ENCODE results near the gene TMEM234.

The TMEM234 gene

GRCh38 chr1:32223683-32224082, 1.5 kb upstream of the TMEM234 start:
- TF ChIP-seq CTCF (IDR thresholded peaks at IDR 0.05; ENCODE audit: low read depth, low read length), result no peak
- peak in 1 of 2 donors; percentile 43 for DNase-seq (ENCODE audit: low read depth in 2 of 2)
- no peak overlapping the region for H3K4me3 ChIP-seq (replicated peaks in 1 of 2; ENCODE audit: low read depth in 2 of 2, low read length in 2 of 2)

- no peak for DNase-seq (ENCODE audit: low read depth in 2 of 2)
- TF ChIP-seq CTCF (IDR thresholded peaks at IDR 0.05; ENCODE audit: low read depth, low read length), result no peak
- H3K4me3 ChIP-seq (replicated peaks in 1 of 2; ENCODE audit: low read depth in 2 of 2, low read length in 2 of 2), result peak overlapping the region; percentile 61 to 90
Measured at GRCh38 chr1:32221581-32221979, 573 bp downstream of the TMEM234 start.

GRCh38 chr1:32220746-32221580, 1.2 kb downstream of the TMEM234 start:
- H3K4me3 ChIP-seq (replicated peaks in 1 of 2; ENCODE audit: low read depth in 2 of 2, low read length in 2 of 2), result peak overlapping the region; percentile 61 to 90
- TF ChIP-seq CTCF (IDR thresholded peaks at IDR 0.05; ENCODE audit: low read depth, low read length), result no peak
- no peak for DNase-seq (ENCODE audit: low read depth in 2 of 2)

- H3K4me3 ChIP-seq (replicated peaks in 1 of 2; ENCODE audit: low read depth in 2 of 2, low read length in 2 of 2), result no peak overlapping the region
- no peak for TF ChIP-seq CTCF (IDR thresholded peaks at IDR 0.05; ENCODE audit: low read depth, low read length)
- no peak for DNase-seq (ENCODE audit: low read depth in 2 of 2)
Measured at GRCh38 chr1:32219022-32219421, 3.1 kb downstream of the TMEM234 start.

- TF ChIP-seq CTCF (IDR thresholded peaks at IDR 0.05; ENCODE audit: low read depth, low read length), result no peak
- DNase-seq (ENCODE audit: low read depth in 2 of 2), result no peak
- H3K4me3 ChIP-seq (replicated peaks in 1 of 2; ENCODE audit: low read depth in 2 of 2, low read length in 2 of 2), result no peak overlapping the region
Measured at GRCh38 chr1:32216566-32216965, 5.6 kb downstream of the TMEM234 start.

- peak; percentile 76 to 79 for DNase-seq (ENCODE audit: low read depth in 2 of 2)
- no peak overlapping the region for H3K4me3 ChIP-seq (replicated peaks in 1 of 2; ENCODE audit: low read depth in 2 of 2, low read length in 2 of 2)
- peak; percentile 89 for TF ChIP-seq CTCF (IDR thresholded peaks at IDR 0.05; ENCODE audit: low read depth, low read length)
Measured at GRCh38 chr1:32215629-32216480, 6.3 kb downstream of the TMEM234 start.

Measured in cardiac fibroblast (primary cell).